Diencephalon (tissue), 1 donor: ENCODE measurements around the gene HSPA1B. TPM values are rescaled to one million over a fixed set of nuclear protein-coding genes. Genes with fewer than 3 reads are reported as not detected.

ENCODE experiments used
- small RNA-seq: library from RNA; depleted of rRNA; stranded (forward); fragments of <200 nt; gene quantifications from one replicate; pipeline ENCODE3, GENCODE V24; 2014
- total RNA-seq: library from RNA; depleted of rRNA; stranded (reverse); fragments of >200 nt; gene quantifications from one replicate; pipeline ENCODE4 v1.2.3, GENCODE V29; 2014

Gene HSPA1B
- total RNA-seq: 176 TPM

DNA sequence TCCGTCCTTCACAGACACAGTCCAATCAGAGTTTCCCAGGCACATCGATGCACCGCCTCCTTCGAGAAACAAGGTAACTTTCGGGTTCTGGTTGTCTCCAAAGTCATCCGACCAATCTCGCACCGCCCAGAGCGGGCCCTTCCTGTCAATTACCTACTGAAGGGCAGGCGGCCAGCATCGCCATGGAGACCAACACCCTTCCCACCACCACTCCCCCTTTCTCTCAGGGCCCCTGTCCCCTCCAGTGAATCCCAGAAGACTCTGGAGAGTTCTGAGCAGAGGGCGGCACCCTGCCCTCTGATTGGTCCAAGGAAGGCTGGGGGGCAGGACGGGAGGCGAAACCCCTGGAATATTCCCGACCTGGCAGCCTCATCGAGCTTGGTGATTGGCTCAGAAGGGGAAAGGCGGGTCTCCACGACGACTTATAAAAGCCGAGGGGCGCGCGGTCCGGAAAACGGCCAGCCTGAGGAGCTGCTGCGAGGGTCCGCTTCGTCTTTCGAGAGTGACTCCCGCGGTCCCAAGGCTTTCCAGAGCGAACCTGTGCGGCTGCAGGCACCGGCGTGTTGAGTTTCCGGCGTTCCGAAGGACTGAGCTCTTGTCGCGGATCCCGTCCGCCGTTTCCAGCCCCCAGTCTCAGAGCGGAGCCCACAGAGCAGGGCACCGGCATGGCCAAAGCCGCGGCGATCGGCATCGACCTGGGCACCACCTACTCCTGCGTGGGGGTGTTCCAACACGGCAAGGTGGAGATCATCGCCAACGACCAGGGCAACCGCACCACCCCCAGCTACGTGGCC is at the start of gene HSPA1B:
Gene HSPA1B, plus strand, starts transcription at position 453 of the 794 bp plus-strand sequence. Its CDS starts 213 bp downstream, at position 666.

DNA sequence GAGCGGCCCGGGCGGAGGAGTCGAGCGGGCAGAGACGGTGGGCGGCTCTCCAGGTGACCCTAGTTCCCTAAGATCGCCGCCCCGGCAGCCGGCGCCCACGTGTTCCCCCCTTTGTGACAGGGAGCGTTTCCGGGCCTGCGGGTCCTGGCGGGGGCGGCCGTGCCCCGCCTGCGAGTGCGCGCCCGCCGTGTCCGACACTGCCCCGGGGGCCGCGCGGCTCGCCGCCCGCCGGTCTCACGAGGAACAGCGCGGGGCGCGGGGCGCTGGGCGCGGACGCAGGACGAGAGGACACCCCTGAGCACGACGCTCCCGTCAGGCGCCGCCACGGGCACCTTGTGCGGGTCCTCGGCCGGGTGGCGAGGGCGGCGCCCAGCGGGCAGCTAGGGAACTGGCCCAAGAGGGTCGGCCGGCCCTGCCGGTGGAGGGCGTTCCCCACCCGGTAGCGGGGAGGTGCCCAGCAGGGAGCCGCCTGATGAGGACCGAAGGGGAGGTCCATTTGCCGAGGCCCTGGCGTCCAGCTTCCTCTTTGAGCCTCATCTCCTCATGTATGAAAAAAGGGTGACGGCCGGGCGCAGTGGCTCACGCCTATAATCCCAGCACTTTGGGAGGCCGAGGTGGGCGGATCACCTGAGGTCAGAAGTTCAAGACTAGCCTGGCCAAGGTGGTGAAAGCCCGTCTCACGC is 31.8 kb upstream of the HSPA1B start, which contains the start of gene VARS1:
Gene VARS1, minus strand, starts transcription at position 137 of the 683 bp plus-strand sequence. CDS start 535 bp downstream, outside the sequence.

DNA sequence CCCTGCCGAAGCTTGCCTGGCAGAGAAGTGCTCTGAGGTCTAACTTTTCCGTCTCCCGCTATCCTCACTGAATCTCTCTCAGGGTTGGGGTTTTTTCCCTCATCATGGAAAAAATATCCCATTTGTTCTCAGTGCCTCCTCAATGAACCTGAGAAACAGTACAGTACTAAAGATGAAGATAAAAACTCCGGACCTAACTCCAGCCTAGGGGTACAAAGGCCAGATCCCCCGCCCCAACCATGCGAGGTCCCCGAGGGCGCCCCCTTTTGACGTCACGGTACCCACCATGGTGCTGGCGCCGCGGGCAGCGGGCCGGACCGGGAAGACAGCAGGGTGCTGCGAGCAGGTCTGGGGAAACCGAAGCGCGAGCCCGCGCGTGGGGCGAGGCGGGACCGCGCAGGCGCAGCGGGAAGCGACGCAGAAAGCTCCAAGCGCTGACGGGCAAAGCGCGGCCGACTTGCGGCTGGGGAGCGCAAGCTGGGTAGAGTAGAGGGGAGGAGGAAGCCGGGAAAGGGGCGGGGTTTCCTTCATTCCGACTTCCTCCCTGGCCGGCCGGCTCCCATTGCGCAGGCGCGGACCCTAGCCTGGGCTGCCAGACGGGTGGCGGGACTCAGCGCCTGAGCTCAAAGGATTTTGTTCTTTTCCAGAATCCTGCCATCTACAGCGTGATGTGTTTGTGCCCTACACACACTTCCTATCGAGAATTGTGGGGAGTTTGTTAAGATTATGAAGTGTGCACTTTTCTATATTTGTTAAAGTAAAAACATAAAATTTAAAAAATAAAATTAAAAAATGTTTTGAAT is 20.9 kb upstream of the HSPA1B start, which contains the start of gene LSM2:
Gene LSM2, minus strand, starts transcription at position 497 of the 803 bp plus-strand sequence. Its CDS starts 209 bp downstream, at position 288.

DNA sequence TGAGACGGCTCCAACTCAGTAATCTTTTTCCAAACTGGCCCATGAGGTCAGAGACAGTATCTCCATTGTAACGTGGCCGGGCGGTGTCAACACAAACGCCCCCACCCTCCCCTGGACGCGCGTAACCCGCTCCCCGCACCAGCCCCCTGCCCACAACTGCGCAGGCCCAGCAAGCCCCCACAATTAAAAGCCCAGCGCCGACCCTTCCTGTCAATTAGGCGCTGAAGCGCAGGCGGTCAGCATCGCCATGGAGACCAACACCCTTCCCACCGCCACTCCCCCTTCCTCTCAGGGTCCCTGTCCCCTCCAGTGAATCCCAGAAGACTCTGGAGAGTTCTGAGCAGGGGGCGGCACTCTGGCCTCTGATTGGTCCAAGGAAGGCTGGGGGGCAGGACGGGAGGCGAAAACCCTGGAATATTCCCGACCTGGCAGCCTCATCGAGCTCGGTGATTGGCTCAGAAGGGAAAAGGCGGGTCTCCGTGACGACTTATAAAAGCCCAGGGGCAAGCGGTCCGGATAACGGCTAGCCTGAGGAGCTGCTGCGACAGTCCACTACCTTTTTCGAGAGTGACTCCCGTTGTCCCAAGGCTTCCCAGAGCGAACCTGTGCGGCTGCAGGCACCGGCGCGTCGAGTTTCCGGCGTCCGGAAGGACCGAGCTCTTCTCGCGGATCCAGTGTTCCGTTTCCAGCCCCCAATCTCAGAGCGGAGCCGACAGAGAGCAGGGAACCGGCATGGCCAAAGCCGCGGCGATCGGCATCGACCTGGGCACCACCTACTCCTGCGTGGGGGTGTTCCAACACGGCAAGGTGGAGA is 12.3 kb upstream of the HSPA1B start, which contains the start of the genes HSPA1A and HSPA1L:
Gene HSPA1A, plus strand, starts transcription at position 519 of the 814 bp plus-strand sequence. Its CDS starts 214 bp downstream, at position 733.
Gene HSPA1L, minus strand, starts transcription at position 259 of the 814 bp plus-strand sequence. CDS start 3,311 bp downstream, outside the sequence.

DNA sequence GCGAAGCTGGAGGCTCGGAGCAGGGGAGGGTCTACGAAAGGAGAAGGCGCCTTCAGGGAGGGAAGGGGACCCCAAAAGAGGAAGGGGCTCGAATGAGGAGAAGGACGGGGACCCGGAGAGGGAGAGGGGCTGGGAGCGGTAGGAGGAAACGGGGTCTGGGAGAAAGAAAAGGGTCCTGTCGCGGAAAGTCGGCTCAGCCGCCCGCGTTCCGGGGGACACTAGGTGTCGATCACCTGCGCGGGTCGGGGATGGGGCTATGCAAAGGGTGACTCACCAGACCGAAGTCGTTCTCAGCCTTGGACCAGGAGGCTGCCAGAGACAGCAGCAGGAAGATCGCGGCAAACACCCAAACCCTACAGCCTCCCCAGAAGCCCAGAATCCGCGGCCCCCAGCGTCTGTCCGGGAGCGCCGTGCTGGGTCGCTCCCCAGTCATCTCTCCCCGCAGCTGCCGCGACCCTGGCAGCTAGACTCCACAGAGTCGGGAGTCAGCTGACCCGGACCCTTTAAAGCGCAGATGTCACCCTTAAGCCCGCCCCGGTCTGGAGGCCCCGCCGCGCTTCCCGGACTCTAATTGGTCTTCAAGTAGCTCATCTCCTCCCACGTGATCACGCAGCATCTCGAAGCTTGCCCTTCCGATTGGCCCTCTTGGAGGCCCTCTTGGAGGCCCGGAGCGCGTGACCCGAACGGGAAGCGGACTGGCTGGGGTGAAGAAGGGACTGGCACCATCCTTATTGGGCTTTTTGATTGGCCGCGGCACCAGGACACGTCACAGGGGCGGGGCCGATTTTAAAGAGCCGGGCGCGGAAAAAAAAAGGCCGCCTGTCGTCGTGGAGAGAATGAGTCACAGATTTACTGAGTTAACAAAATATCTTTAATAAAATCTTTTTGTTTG is 35.1 kb downstream of the HSPA1B start, which contains the start of gene NEU1:
Gene NEU1, minus strand, starts transcription at position 478 of the 892 bp plus-strand sequence. Its CDS starts 45 bp downstream, at position 433.

DNA sequence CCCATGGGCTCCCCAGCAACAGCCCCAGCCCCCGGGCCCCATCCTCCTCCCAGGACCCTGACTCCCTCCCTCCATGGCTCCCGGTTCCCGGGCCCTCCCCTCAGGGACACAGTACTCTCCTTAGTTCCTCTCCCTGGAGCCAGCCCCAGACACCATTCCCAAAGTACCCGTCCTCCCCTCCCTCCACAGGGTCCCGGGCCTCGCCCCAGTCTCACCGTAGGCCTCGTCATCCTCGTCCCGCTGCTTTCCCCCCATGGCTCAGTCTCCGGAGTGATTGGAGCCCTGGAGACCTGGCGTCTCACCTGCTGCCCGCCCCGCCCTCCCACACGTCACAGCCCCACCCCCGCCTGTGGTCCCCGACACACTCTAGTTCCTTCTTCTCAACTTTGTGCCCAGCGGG is 51.2 kb downstream of the HSPA1B start, which contains the start of gene SLC44A4:
Gene SLC44A4, minus strand, starts transcription at position 272 of the 400 bp plus-strand sequence. Its CDS starts 17 bp downstream, at position 255.

Small RNAs within 50 kb of the gene (small RNA-seq; reads per million reads assigned to genes)
- gene RF00019 (not detected), gene SNORD48 (98.7 reads per million, percentile 97 among the genes with 10 or more reads in this experiment), gene SNORD52 (not detected)

Other genes with a start within 250 kb of the HSPA1B start
- 0.46 TPM for gene LTB, start 245.3 kb upstream of the HSPA1B start, total RNA-seq
- gene LST1, start 241.5 kb upstream of the HSPA1B start, total RNA-seq: 6.0 TPM
- not detected for gene NCR3, start 234.7 kb upstream of the HSPA1B start, total RNA-seq
- gene AIF1, start 212.5 kb upstream of the HSPA1B start, total RNA-seq: 22.6 TPM
- gene PRRC2A, start 207.0 kb upstream of the HSPA1B start, total RNA-seq: 48.0 TPM
- 174 TPM for gene BAG6, start 175.1 kb upstream of the HSPA1B start, total RNA-seq
- gene APOM, start 171.8 kb upstream of the HSPA1B start, total RNA-seq: 0.69 TPM
- 15.9 TPM for gene C6orf47, start 167.0 kb upstream of the HSPA1B start, total RNA-seq
- 12.0 TPM for gene GPANK1, start 162.7 kb upstream of the HSPA1B start, total RNA-seq
- 70.1 TPM for gene CSNK2B, start 161.7 kb upstream of the HSPA1B start, total RNA-seq
- gene LY6G5B, start 157.8 kb upstream of the HSPA1B start, total RNA-seq: 3.7 TPM
- 2.5 TPM for gene LY6G5C, start 146.7 kb upstream of the HSPA1B start, total RNA-seq
- 47.5 TPM for gene ABHD16A, start 124.4 kb upstream of the HSPA1B start, total RNA-seq
- gene LY6G6F, start 120.9 kb upstream of the HSPA1B start, total RNA-seq: not detected
- gene LY6G6D, start 112.4 kb upstream of the HSPA1B start, total RNA-seq: not detected
- gene LY6G6C, start 106.0 kb upstream of the HSPA1B start, total RNA-seq: not detected
- not detected for gene MPIG6B, start 104.4 kb upstream of the HSPA1B start, total RNA-seq
- gene DDAH2, start 98.4 kb upstream of the HSPA1B start, total RNA-seq: 86.3 TPM
- gene CLIC1, start 91.2 kb upstream of the HSPA1B start, total RNA-seq: 44.1 TPM
- 8.8 TPM for gene MSH5, start 87.7 kb upstream of the HSPA1B start, total RNA-seq
- gene SAPCD1, start 65.1 kb upstream of the HSPA1B start, total RNA-seq: 2.1 TPM
- gene VWA7, start 50.4 kb upstream of the HSPA1B start, total RNA-seq: 0.69 TPM
- 36.0 TPM for gene VARS1, start 32.0 kb upstream of the HSPA1B start, total RNA-seq
- 23.3 TPM for gene LSM2, start 20.8 kb upstream of the HSPA1B start, total RNA-seq
- 8.1 TPM for gene HSPA1L, start 12.5 kb upstream of the HSPA1B start, total RNA-seq
- 190 TPM for gene HSPA1A, start 12.2 kb upstream of the HSPA1B start, total RNA-seq
- gene NEU1, start 35.1 kb downstream of the HSPA1B start, total RNA-seq: 18.2 TPM
- not detected for gene SLC44A4, start 51.3 kb downstream of the HSPA1B start, total RNA-seq
- 78.0 TPM for gene EHMT2, start 70.0 kb downstream of the HSPA1B start, total RNA-seq
- 19.4 TPM for gene ZBTB12, start 74.3 kb downstream of the HSPA1B start, total RNA-seq
- 5.3 TPM for gene C2, start 100.0 kb downstream of the HSPA1B start, total RNA-seq
- 3.2 TPM for gene CFB, start 118.4 kb downstream of the HSPA1B start, total RNA-seq
- 47.5 TPM for gene NELFE, start 131.2 kb downstream of the HSPA1B start, total RNA-seq
- 33.0 TPM for gene SKIC2, start 131.4 kb downstream of the HSPA1B start, total RNA-seq
- 8.5 TPM for gene DXO, start 144.4 kb downstream of the HSPA1B start, total RNA-seq
- 45.9 TPM for gene C4A, start 154.3 kb downstream of the HSPA1B start, total RNA-seq
- 47.7 TPM for gene C4B, start 187.1 kb downstream of the HSPA1B start, total RNA-seq
- gene CYP21A2, start 210.7 kb downstream of the HSPA1B start, total RNA-seq: 0.23 TPM